H9 (cell line): Measurements from ENCODE around the gene ATAD1. TPM values are rescaled to one million over a fixed set of nuclear protein-coding genes. Genes with fewer than 3 reads are reported as not detected.

Experiments used
- DNase-seq: peaks from one replicate; pipeline ENCODE4 v3.0.0-alpha.2; 2017
- H2AFZ ChIP-seq: one replicate; pipeline ENCODE4 v1.6.1; 2013; ENCODE audit warnings: mild to moderate bottlenecking, low read length, control low read depth, moderate library complexity
- H2AK5ac ChIP-seq: 2 replicates; pipeline ENCODE4 v1.6.1; 2013; ENCODE audit warnings: low read length, control low read depth, mixed read lengths; ENCODE audit not compliant: insufficient read length
- H2BK120ac ChIP-seq: one replicate; pipeline ENCODE4 v1.6.1; 2013; ENCODE audit warnings: low read depth, mild to moderate bottlenecking, low read length, control low read depth, inconsistent platforms; ENCODE audit not compliant: poor library complexity, severe bottlenecking
- H2BK12ac ChIP-seq: 2 replicates; pipeline ENCODE4 v1.6.1; 2013; ENCODE audit warnings: low read length, control low read depth, mixed read lengths, low read depth; ENCODE audit not compliant: insufficient read length
- H2BK15ac ChIP-seq: 2 replicates; pipeline ENCODE4 v1.6.1; 2013; ENCODE audit warnings: low read depth, low read length, control low read depth
- H2BK20ac ChIP-seq: one replicate; pipeline ENCODE4 v1.6.1; 2013; ENCODE audit warnings: low read depth, mild to moderate bottlenecking, low read length, control low read depth, inconsistent platforms; ENCODE audit not compliant: poor library complexity, severe bottlenecking
- H2BK5ac ChIP-seq: 2 replicates; pipeline ENCODE4 v1.6.1; 2013; ENCODE audit warnings: low read length, control low read depth, mixed read lengths; ENCODE audit not compliant: insufficient read length
- H3K14ac ChIP-seq: 2 replicates; pipeline ENCODE4 v1.6.1; 2013; ENCODE audit warnings: low read length, control low read depth; ENCODE audit not compliant: insufficient read depth
- H3K18ac ChIP-seq: 2 replicates; pipeline ENCODE4 v1.6.1; 2013; ENCODE audit warnings: low read depth, mild to moderate bottlenecking, mixed read lengths, low read length, control low read depth; ENCODE audit not compliant: insufficient read length
- H3K23ac ChIP-seq: 2 replicates; pipeline ENCODE4 v1.6.1; 2013; ENCODE audit warnings: low read length, control low read depth, mixed read lengths, low read depth; ENCODE audit not compliant: insufficient read length
- H3K23me2 ChIP-seq: 2 replicates; pipeline ENCODE4 v1.6.1; 2013; ENCODE audit warnings: low read depth, mild to moderate bottlenecking, mixed read lengths, low read length, control low read depth; ENCODE audit not compliant: insufficient read length, poor library complexity, severe bottlenecking
- H3K27ac ChIP-seq: 2 replicates; pipeline ENCODE4 v1.5.1; 2013; ENCODE audit warnings: low read length, control low read depth, mixed read lengths, low read depth; ENCODE audit not compliant: insufficient read length
- H3K27me3 ChIP-seq: 2 replicates; pipeline ENCODE4 v1.6.1; 2013; ENCODE audit warnings: low read length, control low read depth, inconsistent platforms; ENCODE audit not compliant: insufficient read depth
- H3K4ac ChIP-seq: 2 replicates; pipeline ENCODE4 v1.6.1; 2013; ENCODE audit warnings: low read depth, mild to moderate bottlenecking, control low read depth, inconsistent platforms, low read length, moderate library complexity
- H3K4me1 ChIP-seq: 2 replicates; pipeline ENCODE4 v1.6.1; 2013; ENCODE audit warnings: low read length, control low read depth, inconsistent platforms; ENCODE audit not compliant: insufficient read depth
- H3K4me2 ChIP-seq: 2 replicates; pipeline ENCODE4 v1.6.1; 2013; ENCODE audit warnings: low read length, control low read depth, mixed read lengths; ENCODE audit not compliant: insufficient read length, insufficient read depth
- H3K56ac ChIP-seq: 2 replicates; pipeline ENCODE4 v1.6.1; 2013; ENCODE audit warnings: low read depth, mild to moderate bottlenecking, mixed read lengths, low read length, control low read depth; ENCODE audit not compliant: insufficient read length
- H3K79me1 ChIP-seq: 2 replicates; pipeline ENCODE4 v1.6.1; 2013; ENCODE audit warnings: low read depth, mild to moderate bottlenecking, moderate library complexity, low read length, control low read depth, inconsistent platforms; ENCODE audit not compliant: insufficient read depth, poor library complexity, severe bottlenecking
- H3K79me2 ChIP-seq: 2 replicates; pipeline ENCODE4 v1.6.1; 2013; ENCODE audit warnings: low read length, control low read depth, inconsistent platforms; ENCODE audit not compliant: insufficient read depth
- H3K9ac ChIP-seq: 2 replicates; pipeline ENCODE4 v1.6.1; 2013; ENCODE audit warnings: low read length, control low read depth, mixed read lengths; ENCODE audit not compliant: insufficient read length; ENCODE audit errors: extremely low read depth
- H3K9me3 ChIP-seq: one replicate; pipeline ENCODE4 v1.6.1; 2013; ENCODE audit warnings: low read depth, low read length, inconsistent platforms; ENCODE audit not compliant: control insufficient read depth
- H3T11ph ChIP-seq: one replicate; pipeline ENCODE4 v1.6.1; 2013; ENCODE audit warnings: mild to moderate bottlenecking, low read length, control low read depth, inconsistent platforms
- H4K20me1 ChIP-seq: one replicate; pipeline ENCODE4 v1.6.1; 2013; ENCODE audit not compliant: control insufficient read depth, insufficient read length, insufficient read depth
- H4K5ac ChIP-seq: 2 replicates; pipeline ENCODE4 v1.6.1; 2013; ENCODE audit warnings: low read depth, mild to moderate bottlenecking, mixed read lengths, low read length, control low read depth; ENCODE audit not compliant: insufficient read length
- H4K8ac ChIP-seq: replicated peaks from 2 replicates; pipeline ENCODE4 v1.6.1; 2013; ENCODE audit warnings: low read length, control low read depth, mixed read lengths, low read depth; ENCODE audit not compliant: insufficient read length
- H4K91ac ChIP-seq: 2 replicates; pipeline ENCODE4 v1.6.1; 2013; ENCODE audit warnings: low read depth, mild to moderate bottlenecking, moderate library complexity, mixed read lengths, low read length, control low read depth; ENCODE audit not compliant: insufficient read length
- H3K27ac Mint-ChIP-seq, 3 experiments: 2 replicates in 2 of 3; 3 replicates in 1 of 3; pipeline ENCODE4 v1.8.0; 2020 to 2021; ENCODE audit warnings: mixed read lengths in 3 of 3, mild to moderate bottlenecking in 1 of 3, moderate library complexity in 1 of 3
- H3K27me3 Mint-ChIP-seq: 2 replicates; pipeline ENCODE4 v1.8.0; 2021; ENCODE audit warnings: low read depth, mild to moderate bottlenecking, moderate library complexity, mixed read lengths
- H3K36me3 Mint-ChIP-seq, 3 experiments: 2 replicates in 2 of 3; 3 replicates in 1 of 3; pipeline ENCODE4 v1.8.0; 2020 to 2021; ENCODE audit warnings: low read depth in 3 of 3, mixed read lengths in 3 of 3; ENCODE audit not compliant: insufficient read depth in 1 of 3
- H3K4me1 Mint-ChIP-seq, 2 experiments: 2 replicates each; pipeline ENCODE4 v1.8.0; 2020; ENCODE audit warnings: mixed read lengths in 2 of 2
- H3K4me3 Mint-ChIP-seq, 2 experiments: 2 replicates in 1 of 2; 3 replicates in 1 of 2; pipeline ENCODE4 v1.8.0; 2020 to 2021; ENCODE audit warnings: mild to moderate bottlenecking in 2 of 2, mixed read lengths in 2 of 2, moderate library complexity in 1 of 2
- H3K9me3 Mint-ChIP-seq, 2 experiments: 2 replicates in 1 of 2; 3 replicates in 1 of 2; pipeline ENCODE4 v1.8.0; 2020; ENCODE audit warnings: mild to moderate bottlenecking in 2 of 2, mixed read lengths in 2 of 2, moderate library complexity in 1 of 2
- WGBS: extraction: QIAGEN DNeasy Blood & Tissue Kit; methylation state at CpG from one replicate; pipeline ENCODE4 v1.1.7; 2013; ENCODE audit warnings: missing lambda C conversion rate, low lambda C conversion rate, mixed read lengths; ENCODE audit not compliant: insufficient read length; ENCODE audit errors: extremely low coverage; 5-methylcytosine and 5-hydroxymethylcytosine counted together
- total RNA-seq: library from RNA; stranded (reverse); gene quantifications from 2 replicates; pipeline ENCODE4 v1.2.1, GENCODE V29; 2021
- TF ChIP-seq, protein P1 (sequence below): fragments of 200-600 bp; sonication (generic); conservative IDR thresholded peaks from 3 replicates; pipeline ENCODE4 v1.8.0; 2021; ENCODE audit warnings: antibody characterized with exemption, mild to moderate bottlenecking

Gene ATAD1
- total RNA-seq, 1 experiment from 2014 or later: 38.7 TPM

DNA sequence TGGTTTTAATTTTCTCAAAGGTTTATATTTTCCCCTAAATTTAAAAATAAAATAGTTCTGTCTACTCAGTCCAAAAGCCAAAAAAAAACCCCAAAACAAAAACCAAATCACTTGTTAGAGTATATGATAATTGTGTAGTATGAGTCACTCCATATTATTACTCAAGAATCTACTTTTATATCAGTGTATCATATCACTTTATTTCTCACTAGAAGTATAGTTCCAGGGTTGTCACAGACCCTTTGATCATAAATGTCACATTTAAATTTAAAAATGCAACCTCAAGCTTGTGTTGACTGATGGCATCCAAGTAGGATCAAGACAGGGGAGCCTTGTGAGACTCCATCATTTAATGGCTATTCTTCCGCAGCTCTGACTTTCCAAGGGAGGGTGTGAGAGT, 97.4 kb downstream of the ATAD1 start:
- Histone ChIP-seq H3K23ac (no peak overlapping the region), H3K4ac (no peak overlapping the region), H3K27ac (no peak overlapping the region), H2AFZ (no peak overlapping the region), H2BK12ac (no peak overlapping the region), H3K4me1 (no peaks in the 10 kb centered on the region), H3K4me2 (no peak overlapping the region), H3K9ac (no peak overlapping the region), H3T11ph (no peak overlapping the region), H4K8ac (no peak overlapping the region), H4K20me1 (no peaks in the 10 kb centered on the region), H3K79me2 (no peaks in the 10 kb centered on the region), H3K56ac (no peak overlapping the region), H3K18ac (no peak overlapping the region), H4K91ac (no peak overlapping the region), H3K9me3 (no peaks in the 10 kb centered on the region), H2BK5ac (no peak overlapping the region), H2BK15ac (no peak overlapping the region), H2BK20ac (no peak overlapping the region), H3K27me3 (no peaks in the 10 kb centered on the region), H3K79me1 (no peaks in the 10 kb centered on the region), H2BK120ac (no peak overlapping the region), H3K14ac (no peak overlapping the region), H3K23me2 (no peaks in the 10 kb centered on the region), H2AK5ac (no peak overlapping the region), H4K5ac (no peak overlapping the region)
- H3K4me1 Mint-ChIP-seq: no peaks in the 10 kb centered on the region
- TF ChIP-seq, protein P1, sequence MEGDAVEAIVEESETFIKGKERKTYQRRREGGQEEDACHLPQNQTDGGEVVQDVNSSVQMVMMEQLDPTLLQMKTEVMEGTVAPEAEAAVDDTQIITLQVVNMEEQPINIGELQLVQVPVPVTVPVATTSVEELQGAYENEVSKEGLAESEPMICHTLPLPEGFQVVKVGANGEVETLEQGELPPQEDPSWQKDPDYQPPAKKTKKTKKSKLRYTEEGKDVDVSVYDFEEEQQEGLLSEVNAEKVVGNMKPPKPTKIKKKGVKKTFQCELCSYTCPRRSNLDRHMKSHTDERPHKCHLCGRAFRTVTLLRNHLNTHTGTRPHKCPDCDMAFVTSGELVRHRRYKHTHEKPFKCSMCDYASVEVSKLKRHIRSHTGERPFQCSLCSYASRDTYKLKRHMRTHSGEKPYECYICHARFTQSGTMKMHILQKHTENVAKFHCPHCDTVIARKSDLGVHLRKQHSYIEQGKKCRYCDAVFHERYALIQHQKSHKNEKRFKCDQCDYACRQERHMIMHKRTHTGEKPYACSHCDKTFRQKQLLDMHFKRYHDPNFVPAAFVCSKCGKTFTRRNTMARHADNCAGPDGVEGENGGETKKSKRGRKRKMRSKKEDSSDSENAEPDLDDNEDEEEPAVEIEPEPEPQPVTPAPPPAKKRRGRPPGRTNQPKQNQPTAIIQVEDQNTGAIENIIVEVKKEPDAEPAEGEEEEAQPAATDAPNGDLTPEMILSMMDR: no peak
- no peaks in the 10 kb centered on the region for H3K9me3 Mint-ChIP-seq
- WGBS: no CpG with 5 or more reads among the region's 1 CpG
- H3K36me3 Mint-ChIP-seq: peaks cover 1 to 10% (median 9%) of the 10 kb centered on the region in 3 experiments; a peak in 5 of 7 replicates
- H3K4me3 Mint-ChIP-seq: no peak overlapping the region
- no peak overlapping the region for H3K27ac Mint-ChIP-seq
- DNase-seq: no peak
- H3K27me3 Mint-ChIP-seq: no peaks in the 10 kb centered on the region
